Femur (tissue), 1 donor: ENCODE data around the gene TMEM184B.
A peak's percentile ranks its signal among the peaks of the same experiment; 100 is the strongest.
"Not testable (repeated sequence)": the region's sequence is repeated elsewhere in the genome, so short reads cannot be mapped to it uniquely, and the experiment has no call there.

Source experiments
- DNase-seq: peaks from one replicate; pipeline ENCODE4 v3.0.0-alpha.2; 2017

The TMEM184B gene

DNA sequence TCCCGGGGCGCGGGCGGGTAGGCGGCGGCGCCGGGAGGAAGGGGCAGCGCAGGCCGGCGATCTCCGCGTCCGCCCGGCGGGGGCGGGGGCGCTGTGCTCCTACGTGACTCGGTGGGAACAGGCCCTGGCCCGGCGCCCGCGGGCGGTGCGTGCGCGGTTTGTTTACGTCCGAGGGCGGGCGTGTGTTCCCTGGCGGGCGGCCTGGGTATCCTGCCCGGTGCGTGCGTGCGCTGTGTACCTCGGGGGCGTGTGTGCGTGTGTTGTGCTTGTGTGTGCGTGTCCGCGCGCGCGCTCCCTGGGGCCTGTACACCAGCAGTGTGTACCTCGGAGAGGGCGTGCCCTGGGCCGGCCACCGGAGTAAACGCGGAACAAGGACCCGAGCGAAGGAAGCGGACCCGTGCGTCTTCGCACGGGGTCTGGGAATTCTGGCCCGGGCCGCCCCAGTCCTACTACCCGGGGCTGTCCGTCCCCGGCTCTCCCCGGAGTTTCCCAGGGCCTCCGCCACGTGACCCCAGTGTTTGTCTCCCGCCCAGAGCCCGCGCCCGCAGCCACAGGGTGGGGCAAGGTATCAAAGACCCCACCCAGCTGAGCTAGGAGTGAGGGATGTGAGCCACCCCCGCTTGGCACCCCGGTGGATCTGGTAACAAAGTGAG lies 70.2 kb downstream of the TMEM184B start:
- peak; percentile 90 for DNase-seq

GRCh38 chr22:38201711-38202436 lies 70.9 kb downstream of the TMEM184B start, which contains the start of gene MAFF:
Gene MAFF (plus strand): TSS chr22:38201994. CDS start chr22:38213854, 11,860 bp downstream.
- peak; percentile 97 for DNase-seq

GRCh38 chr22:38201371-38201710 lies 71.5 kb downstream of the TMEM184B start:
- DNase-seq = no peak

- DNase-seq = no peak
These were observed 72.8 kb downstream of the TMEM184B start for GRCh38 chr22:38199826-38200559.

DNA sequence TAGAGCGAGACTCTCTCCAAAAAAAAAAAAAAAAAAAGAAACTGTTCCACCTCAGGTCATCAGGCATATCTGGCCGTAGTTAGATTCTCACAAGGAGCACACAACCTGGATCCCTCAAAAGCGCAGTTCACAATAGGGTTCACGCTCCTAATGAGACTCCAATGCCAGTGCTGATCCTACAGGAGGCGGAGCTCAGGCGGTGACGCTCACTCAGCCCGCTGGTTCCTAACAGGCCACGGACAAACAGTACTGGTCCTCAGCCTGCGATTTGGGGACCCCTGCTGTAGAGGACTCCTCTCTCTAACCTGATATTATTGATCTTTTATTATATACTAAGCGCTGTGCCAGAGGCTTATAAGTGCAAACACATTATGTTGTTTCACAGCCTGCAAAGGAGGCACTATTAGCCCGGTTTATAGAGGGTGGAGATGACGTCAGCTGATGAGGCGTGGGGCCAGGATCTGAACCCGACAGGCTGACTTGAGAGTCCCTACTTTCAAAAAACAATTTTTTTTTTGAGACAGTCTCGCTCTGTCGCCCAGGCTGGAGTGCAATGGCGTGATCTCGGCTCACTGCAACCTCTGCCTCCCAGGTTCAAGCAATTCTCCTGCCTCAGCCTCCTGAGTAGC lies 75.9 kb downstream of the TMEM184B start:
- DNase-seq = no peak

- DNase-seq = no peak
These were observed 79.2 kb downstream of the TMEM184B start for GRCh38 chr22:38193580-38193979.

GRCh38 chr22:38192475-38192863 lies 80.3 kb downstream of the TMEM184B start:
- no peak for DNase-seq

DNA sequence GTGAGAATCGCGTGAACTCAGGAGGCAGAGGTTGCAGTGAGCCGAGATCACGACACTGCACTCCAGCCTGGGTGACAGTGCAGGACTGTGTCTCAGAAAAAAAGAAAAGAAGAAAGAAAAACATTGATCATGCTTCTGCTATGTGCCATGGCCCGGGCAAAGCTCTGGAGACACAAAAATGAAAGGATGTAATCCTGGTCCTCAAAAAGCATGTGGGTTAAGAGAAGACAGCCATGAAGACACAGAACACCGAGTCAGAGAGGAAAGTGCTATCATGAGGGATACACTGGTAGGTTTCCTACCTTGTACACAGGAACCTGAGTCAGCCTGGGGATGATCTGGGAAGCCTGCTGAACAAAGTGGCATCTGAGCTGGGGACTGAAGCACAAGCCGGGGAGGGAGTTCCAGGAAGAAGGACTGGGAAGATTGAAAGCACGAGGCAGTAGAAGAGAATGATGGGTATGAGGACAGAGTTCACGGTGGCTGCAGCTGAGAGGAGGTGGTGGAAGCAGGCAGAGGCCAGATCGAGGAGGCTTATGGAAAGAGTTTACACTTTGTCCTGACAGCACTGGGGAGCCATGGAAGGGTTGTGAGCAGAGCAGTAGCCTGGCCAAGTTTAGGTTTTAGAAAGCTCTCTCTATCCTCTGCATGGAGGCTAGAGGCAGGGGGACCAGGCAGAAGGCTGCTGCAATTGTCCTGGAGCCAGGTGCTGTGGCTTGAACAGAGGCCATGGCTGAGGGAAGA lies 80.9 kb downstream of the TMEM184B start:
- no peak for DNase-seq

GRCh38 chr22:38191055-38191454 lies 81.8 kb downstream of the TMEM184B start:
- DNase-seq = no peak

GRCh38 chr22:38190581-38190980 lies 82.2 kb downstream of the TMEM184B start:
- DNase-seq = no peak

- DNase-seq = no peak
These were observed 83.7 kb downstream of the TMEM184B start for GRCh38 chr22:38189104-38189503.

GRCh38 chr22:38187413-38188212 lies 85.2 kb downstream of the TMEM184B start:
- DNase-seq = no peak

- DNase-seq = no peak
These were observed 86.4 kb downstream of the TMEM184B start for GRCh38 chr22:38186429-38186828.

DNA sequence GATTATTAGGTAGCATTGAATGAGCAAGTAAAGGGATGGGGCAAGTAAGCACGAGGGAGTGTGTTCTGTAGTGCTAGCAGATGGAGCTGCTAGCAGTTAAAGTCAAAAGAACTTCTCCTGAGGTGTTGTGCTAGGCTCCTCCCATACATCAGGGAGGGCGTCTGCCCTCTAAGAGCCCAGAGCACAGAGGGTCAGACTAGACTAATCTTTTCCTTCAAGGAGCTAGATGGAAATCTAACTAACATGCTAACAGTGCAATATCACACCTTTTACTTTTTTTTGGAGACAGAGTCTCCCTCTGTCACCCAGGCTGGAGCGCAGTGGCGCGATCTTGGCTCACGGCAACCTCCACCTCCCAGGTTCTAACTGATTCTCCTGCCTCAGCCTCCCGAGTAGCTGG lies 88.0 kb downstream of the TMEM184B start:
- DNase-seq = no peak

DNA sequence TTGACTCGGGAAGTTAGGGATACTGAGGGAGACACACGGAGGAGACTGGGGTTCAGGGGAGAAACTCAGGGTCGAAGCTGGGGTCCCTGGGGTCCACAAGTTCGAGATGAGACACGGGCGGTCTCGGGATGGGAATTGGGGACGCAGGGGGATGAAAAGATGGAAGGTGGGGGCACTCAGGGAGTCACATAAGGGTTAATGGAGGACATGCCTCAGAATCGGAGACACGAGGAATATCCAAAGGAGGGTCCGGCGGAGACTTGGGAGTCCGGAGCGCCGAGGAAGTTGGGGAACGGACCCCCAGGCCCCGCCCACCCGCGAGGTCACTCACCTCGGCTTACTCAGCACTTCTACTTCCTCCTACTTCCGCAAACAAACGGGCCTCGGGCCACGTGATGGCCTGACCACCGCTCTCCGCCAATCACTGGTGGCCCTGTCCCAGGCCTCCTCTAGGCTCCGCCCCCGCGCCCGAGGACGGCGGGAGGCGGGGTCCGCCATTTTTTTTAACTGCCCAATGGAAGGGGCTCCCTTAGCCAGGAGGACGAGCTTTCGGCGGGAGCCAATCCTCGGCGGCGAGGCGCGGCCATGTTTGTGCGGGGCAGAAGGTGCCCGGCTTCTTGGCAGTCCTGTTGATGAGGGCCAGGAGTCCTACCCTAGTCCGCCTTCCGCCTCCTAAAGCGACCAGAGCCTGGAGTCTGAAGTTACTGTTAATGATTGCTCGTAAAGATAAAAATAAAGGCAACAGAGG lies 91.2 kb downstream of the TMEM184B start, which contains the start of gene PLA2G6:
TSS of gene PLA2G6 (minus strand) at position 378 of the 748 bp plus-strand sequence. CDS start 12,404 bp downstream, outside the sequence.
- DNase-seq = peak; percentile 99

DNA sequence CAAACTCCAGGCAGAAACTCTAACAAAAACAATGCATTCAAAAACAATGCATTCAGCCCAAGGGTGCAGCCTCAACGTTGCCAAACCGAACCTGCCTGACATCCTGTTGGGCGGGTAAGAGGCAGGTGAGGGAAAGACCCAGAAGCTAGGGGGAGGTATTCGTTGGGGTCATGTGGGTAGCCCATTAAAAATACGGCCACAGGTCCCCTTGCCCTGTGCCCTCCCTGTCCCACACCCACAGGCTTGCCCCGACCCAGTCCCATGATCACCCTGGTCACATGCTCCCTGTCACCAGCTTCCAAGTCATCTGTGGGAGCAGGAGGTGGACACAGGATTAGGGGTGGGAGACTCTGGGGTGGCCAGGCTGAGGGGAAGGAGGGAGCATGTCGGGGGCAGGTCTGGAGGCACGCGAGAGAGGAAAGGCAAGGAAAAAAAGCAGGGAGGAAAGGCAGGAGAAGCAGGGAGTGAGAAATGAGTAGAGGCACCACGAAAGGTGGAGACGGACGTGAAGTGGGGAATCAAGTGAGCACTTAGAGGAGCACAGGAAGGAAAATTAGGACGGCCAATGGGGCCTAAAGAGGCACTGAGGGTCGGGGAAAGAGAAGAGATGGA lies 91.9 kb downstream of the TMEM184B start:
- no peak for DNase-seq

- not testable (repeated sequence) for DNase-seq
These were observed 94.2 kb downstream of the TMEM184B start for GRCh38 chr22:38178605-38178937.

- DNase-seq = no peak
These were observed 94.7 kb downstream of the TMEM184B start for GRCh38 chr22:38177926-38178604.

- not testable (repeated sequence) for DNase-seq
These were observed 95.3 kb downstream of the TMEM184B start for GRCh38 chr22:38177571-38177925.

GRCh38 chr22:38177044-38177443 lies 95.8 kb downstream of the TMEM184B start:
- DNase-seq = no peak
